SK-N-MC (cell line): ENCODE measurements around the gene ETNK1.
"Not testable (repeated sequence)": the region's sequence is repeated elsewhere in the genome, so short reads cannot be mapped to it uniquely, and the experiment has no call there.

Experiments used
- EZH2 ChIP-seq: fragments of 200-600 bp; sonication (generic); IDR thresholded peaks from one replicate; pipeline ENCODE4 v1.6.1; 2017; ENCODE audit warnings: antibody characterized with exemption
- POLR2AphosphoS5 ChIP-seq: IDR thresholded peaks from 2 replicates; pipeline ENCODE4 v1.6.1; 2012; ENCODE audit warnings: mild to moderate bottlenecking, low read depth, low read length, borderline replicate concordance

DNA sequence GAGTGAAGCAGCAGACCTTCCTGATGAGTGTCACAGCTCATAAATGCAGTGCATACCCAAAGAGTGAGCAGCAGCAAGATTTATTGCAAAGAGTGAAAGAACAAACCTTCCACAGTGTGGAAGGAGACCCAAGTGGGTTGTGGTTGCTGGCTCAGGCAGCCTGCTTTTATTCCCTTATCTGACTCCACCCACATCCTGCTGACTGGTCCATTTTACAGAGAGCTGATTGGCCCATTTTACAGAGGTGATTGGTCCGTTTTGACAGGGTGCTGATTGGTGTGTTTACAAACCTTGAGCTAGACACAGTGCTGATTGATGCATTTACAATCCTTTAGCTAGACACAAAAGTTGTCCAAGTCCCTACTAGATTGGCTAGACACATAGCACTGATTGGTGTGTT, 67.5 kb downstream of the ETNK1 start:
- not testable (repeated sequence) for TF ChIP-seq EZH2, POLR2AphosphoS5
